ENCODE data around the gene OBSCN.
A peak's percentile ranks its signal among the peaks of the same experiment; 100 is the strongest.

OBSCN gene

GRCh38 chr1:228180271-228180958 is 27.4 kb upstream of the OBSCN start:
- TF ChIP-seq CTCF (IDR thresholded peaks at IDR 0.05), result peak; percentile 32; the same call in 1 of the 2 replicates

GRCh38 chr1:228180959-228181644 is 26.7 kb upstream of the OBSCN start:
- no peak for TF ChIP-seq CTCF (IDR thresholded peaks at IDR 0.05)

- no peak for TF ChIP-seq CTCF (IDR thresholded peaks at IDR 0.05)
These were observed 26.2 kb upstream of the OBSCN start for GRCh38 chr1:228181645-228182034.

GRCh38 chr1:228182296-228183030 is 25.4 kb upstream of the OBSCN start:
- no peak for TF ChIP-seq CTCF (IDR thresholded peaks at IDR 0.05)

- TF ChIP-seq CTCF (IDR thresholded peaks at IDR 0.05), result no peak
These were observed 23.7 kb upstream of the OBSCN start for GRCh38 chr1:228184152-228184551.

- TF ChIP-seq CTCF (IDR thresholded peaks at IDR 0.05), result no peak
These were observed 22.2 kb upstream of the OBSCN start for GRCh38 chr1:228185641-228185965.

- TF ChIP-seq CTCF (IDR thresholded peaks at IDR 0.05), result no peak
These were observed 17.7 kb upstream of the OBSCN start for GRCh38 chr1:228190182-228190581.

All from LNCAP (cell line).